HFFc6 (cell line): Measurements from ENCODE around the gene CSMD2. TPM values are rescaled to one million over a fixed set of nuclear protein-coding genes. Genes with fewer than 3 reads are reported as not detected.
A peak's percentile ranks its signal among the peaks of the same experiment; 100 is the strongest.

Source experiments
- DNase-seq: peaks from one replicate; pipeline ENCODE4 v3.0.0-alpha.2; 2018
- H3K27ac Mint-ChIP-seq: 2 replicates; pipeline ENCODE4 v1.8.0; 2020; ENCODE audit warnings: mild to moderate bottlenecking, mixed read lengths
- H3K27me3 Mint-ChIP-seq: 2 replicates; pipeline ENCODE4 v1.8.0; 2021; ENCODE audit warnings: mild to moderate bottlenecking, moderate library complexity, mixed read lengths; ENCODE audit not compliant: insufficient read depth
- H3K36me3 Mint-ChIP-seq: 2 replicates; pipeline ENCODE4 v1.8.0; 2021; ENCODE audit warnings: low read depth, mixed read lengths
- H3K4me1 Mint-ChIP-seq: 2 replicates; pipeline ENCODE4 v1.8.0; 2020; ENCODE audit warnings: low read depth, mixed read lengths
- H3K4me3 Mint-ChIP-seq: 2 replicates; pipeline ENCODE4 v1.8.0; 2020; ENCODE audit warnings: mild to moderate bottlenecking, moderate library complexity, mixed read lengths
- H3K9me3 Mint-ChIP-seq: 2 replicates; pipeline ENCODE4 v1.8.0; 2020; ENCODE audit warnings: mild to moderate bottlenecking, mixed read lengths
- long read RNA-seq: library from polyadenylated mRNA; unstranded; transcript quantifications from one replicate; pipeline ENCODE4 v2.0.0, GENCODE V29; 2019
- total RNA-seq, 6 experiments: library from RNA; stranded (reverse); fragmentation: NEBNext Ultra II Directional; extraction: Animal tissue kit (Norgen Biotek cat#: 25700); gene quantifications; 2 replicates in 1 of 6; 3 replicates in 5 of 6; pipeline ENCODE4 v1.2.3, GENCODE V29; 2021
- TF ChIP-seq, protein P1 (sequence below): fragments of 200-600 bp; sonication (generic); IDR thresholded peaks from 2 replicates; pipeline ENCODE4 v1.5.0; 2021; ENCODE audit warnings: antibody characterized with exemption, mild to moderate bottlenecking

CSMD2 gene
- total RNA-seq, result 1 to 10 TPM in 4 of 6 experiments, under 1 TPM in 2; 0.77 to 3.2 (median 1.2) TPM
- long read RNA-seq, partial matches to known transcripts, result 2 of 4 reads
- long read RNA-seq, other reads (novel, unspliced or antisense), result 2 of 4 reads

DNA sequence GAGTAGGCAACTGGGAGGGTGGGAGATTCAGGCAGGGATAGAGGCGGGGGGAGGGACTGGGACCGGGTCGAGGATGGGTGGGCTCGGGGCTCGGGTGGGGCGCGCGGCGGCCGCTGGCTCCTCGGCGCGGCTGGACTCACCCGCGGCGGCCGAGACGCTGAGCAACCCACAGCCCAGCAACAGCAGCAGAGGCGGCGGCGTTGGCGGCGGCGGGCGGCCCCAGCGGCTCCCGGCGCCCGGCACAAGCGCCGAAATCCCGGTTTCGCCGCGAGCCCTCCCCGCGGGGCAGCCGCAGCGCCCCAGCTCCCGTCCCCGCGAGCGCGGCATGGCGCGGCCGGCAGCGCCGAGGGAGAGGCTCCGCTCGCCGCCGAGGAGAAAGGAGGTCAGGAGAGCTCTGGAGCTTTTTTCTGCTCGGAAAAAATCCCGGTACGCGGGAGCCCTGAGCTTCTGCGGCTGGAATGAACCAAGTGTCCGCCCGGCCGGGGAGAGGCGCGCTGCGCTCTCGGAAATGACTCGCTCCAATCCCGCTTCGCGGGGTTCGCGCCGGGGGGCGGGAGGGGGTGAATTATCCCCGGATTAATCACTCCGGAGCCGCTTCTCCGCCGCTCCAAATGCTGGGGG lies at the start of gene CSMD2:
Gene CSMD2 (minus strand): TSS at position 460 of the 621 bp plus-strand sequence. CDS start 133 bp downstream, at position 327.
- H3K27ac Mint-ChIP-seq, result no peak within 1 kb of the TSS
- H3K36me3 Mint-ChIP-seq, result no peaks in the 10 kb centered on the region
- peak within 1 kb of the TSS; percentile 78 for H3K4me3 Mint-ChIP-seq
- H3K4me1 Mint-ChIP-seq, result peaks cover 12% of the 10 kb centered on the region
- TF ChIP-seq, protein P1, sequence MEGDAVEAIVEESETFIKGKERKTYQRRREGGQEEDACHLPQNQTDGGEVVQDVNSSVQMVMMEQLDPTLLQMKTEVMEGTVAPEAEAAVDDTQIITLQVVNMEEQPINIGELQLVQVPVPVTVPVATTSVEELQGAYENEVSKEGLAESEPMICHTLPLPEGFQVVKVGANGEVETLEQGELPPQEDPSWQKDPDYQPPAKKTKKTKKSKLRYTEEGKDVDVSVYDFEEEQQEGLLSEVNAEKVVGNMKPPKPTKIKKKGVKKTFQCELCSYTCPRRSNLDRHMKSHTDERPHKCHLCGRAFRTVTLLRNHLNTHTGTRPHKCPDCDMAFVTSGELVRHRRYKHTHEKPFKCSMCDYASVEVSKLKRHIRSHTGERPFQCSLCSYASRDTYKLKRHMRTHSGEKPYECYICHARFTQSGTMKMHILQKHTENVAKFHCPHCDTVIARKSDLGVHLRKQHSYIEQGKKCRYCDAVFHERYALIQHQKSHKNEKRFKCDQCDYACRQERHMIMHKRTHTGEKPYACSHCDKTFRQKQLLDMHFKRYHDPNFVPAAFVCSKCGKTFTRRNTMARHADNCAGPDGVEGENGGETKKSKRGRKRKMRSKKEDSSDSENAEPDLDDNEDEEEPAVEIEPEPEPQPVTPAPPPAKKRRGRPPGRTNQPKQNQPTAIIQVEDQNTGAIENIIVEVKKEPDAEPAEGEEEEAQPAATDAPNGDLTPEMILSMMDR, result no peak
- H3K9me3 Mint-ChIP-seq, result no peaks in the 10 kb centered on the region
- DNase-seq, result peak; percentile 49
- H3K27me3 Mint-ChIP-seq, result peaks cover 10% of the 10 kb centered on the region

DNA sequence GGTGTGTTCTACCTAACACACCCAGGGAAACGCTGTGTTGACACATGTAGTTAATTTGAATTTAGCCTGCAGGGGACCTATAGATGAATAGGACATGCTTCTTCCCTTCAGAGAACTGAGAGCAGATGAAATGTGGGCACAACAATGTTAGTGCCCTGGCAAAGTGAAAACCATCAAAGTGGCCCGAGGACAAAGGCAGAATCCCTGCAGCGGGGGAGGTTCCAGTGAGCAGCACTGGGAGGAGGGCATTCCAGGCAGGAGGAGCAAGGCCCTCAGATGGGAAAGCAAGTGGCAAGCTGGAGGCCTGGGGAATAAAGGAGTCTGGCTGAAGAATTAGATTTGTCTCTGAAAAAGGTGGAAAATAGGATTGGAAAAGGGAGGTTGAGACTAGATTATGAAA lies 48.9 kb upstream of the CSMD2 start:
- Mint-ChIP-seq H3K36me3 (no peaks in the 10 kb centered on the region; the same call in 1 of the 2 replicates), H3K4me1 (no peaks in the 10 kb centered on the region), H3K4me3 (no peak overlapping the region), H3K9me3 (peaks cover 16% of the 10 kb centered on the region), H3K27ac (no peak overlapping the region), H3K27me3 (peaks cover 6% of the 10 kb centered on the region; the same call in 1 of the 2 replicates)
- no peak for DNase-seq
- TF ChIP-seq, protein P1, result no peak

DNA sequence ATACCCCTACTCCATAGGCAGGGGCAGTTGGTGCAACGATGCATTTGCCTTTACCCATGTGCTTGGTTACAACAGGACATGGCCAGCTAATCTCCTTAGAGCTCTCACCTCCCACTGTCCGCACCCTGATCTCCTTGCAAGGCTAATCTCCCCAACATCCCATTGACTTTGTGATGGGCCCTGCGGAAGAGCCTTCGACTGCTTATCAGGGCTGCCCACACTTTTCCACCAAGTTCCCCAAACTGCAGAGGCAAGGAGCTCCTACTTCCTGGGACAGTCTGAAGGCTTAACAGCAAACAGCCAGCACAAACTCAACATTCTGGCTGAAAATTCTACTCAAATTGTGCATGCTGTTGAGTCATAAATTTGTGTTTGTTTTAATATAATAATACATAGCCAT lies 47.6 kb upstream of the CSMD2 start:
- TF ChIP-seq, protein P1, result no peak
- no peak for DNase-seq
- Mint-ChIP-seq H3K9me3 (peaks cover 16% of the 10 kb centered on the region), H3K4me3 (no peak overlapping the region), H3K27ac (no peak overlapping the region), H3K36me3 (no peaks in the 10 kb centered on the region), H3K27me3 (peaks cover 6% of the 10 kb centered on the region; the same call in 1 of the 2 replicates), H3K4me1 (no peaks in the 10 kb centered on the region)

- no peaks in the 10 kb centered on the region for H3K36me3 Mint-ChIP-seq
- peaks cover 8% of the 10 kb centered on the region; the same call in 1 of the 2 replicates for H3K4me1 Mint-ChIP-seq
- peaks cover 20% of the 10 kb centered on the region for H3K9me3 Mint-ChIP-seq
- H3K27ac Mint-ChIP-seq, result no peak overlapping the region
- DNase-seq, result peak; percentile 45
- peaks cover 4% of the 10 kb centered on the region for H3K27me3 Mint-ChIP-seq
- no peak overlapping the region for H3K4me3 Mint-ChIP-seq
- TF ChIP-seq, protein P1, result no peak
Measured at GRCh38 chr1:34199927-34200326, 34.9 kb upstream of the CSMD2 start.

DNA sequence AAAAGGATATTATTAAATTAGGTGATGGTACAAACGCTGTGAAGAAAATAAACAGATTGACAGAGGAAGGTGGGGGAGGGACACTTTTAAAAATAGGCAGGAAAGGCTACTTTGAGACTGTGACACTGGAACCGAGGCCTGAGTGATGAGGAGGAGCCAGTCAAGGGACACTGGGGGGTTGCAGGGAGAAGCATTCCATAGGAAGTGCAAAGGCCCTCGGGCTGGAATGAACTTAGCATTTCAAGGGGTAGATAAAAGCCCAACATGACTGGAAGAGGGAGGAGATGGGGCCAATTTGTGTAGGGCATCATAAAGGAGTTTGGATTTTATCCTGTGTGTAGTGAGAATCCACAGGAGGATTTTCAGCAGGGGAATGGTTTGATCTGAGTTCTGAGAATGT lies 27.6 kb upstream of the CSMD2 start:
- H3K4me1 Mint-ChIP-seq, result no peaks in the 10 kb centered on the region
- peaks cover 13% of the 10 kb centered on the region for H3K27me3 Mint-ChIP-seq
- no peak overlapping the region for H3K4me3 Mint-ChIP-seq
- DNase-seq, result no peak
- TF ChIP-seq, protein P1, result no peak
- peaks cover 4% of the 10 kb centered on the region; the same call in 1 of the 2 replicates for H3K36me3 Mint-ChIP-seq
- H3K27ac Mint-ChIP-seq, result no peak overlapping the region
- peaks cover 34% of the 10 kb centered on the region for H3K9me3 Mint-ChIP-seq
